SKM-1 (cell line): Measurements from ENCODE around the gene SPSB2.

ENCODE experiments used
- DNase-seq: peaks from one replicate; lab custom pipeline; 2025; ENCODE audit not compliant: unreplicated experiment; lab: John Stamatoyannopoulos, UW

SPSB2 gene

DNA sequence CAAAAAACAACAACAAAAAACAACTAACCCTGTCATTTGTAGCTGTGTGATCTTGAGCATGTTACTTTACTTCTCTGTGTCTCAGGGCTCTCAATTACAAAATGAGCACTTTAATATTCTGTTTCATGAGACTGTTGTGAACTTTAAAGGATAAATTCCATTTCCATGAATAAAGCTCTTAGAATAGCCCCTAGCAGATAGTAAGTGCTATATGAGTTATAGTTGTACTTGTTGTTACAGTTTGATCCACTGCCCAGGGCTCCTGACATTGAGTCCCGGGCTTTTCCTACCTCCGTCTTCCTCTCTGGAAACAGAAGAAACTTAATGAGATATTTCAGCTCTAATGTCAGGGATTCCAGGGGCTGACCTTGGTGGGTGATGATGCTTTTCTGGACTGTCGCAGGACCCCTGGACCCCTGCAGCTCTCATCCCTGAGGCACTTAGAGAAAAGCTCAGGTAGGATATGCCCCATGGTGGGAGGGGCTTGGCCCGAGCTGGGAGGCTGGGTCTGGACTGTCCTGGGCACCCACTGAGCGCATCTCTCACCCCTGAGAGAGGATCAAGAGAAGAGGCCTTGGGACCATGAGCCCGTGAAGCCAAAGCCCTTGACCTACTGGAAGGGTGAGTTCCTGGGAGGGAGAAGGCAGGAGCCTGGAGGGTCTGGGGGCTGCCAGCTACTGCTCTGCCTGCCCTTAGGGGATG is 39.8 kb downstream of the SPSB2 start:
- DNase-seq = no peak

DNA sequence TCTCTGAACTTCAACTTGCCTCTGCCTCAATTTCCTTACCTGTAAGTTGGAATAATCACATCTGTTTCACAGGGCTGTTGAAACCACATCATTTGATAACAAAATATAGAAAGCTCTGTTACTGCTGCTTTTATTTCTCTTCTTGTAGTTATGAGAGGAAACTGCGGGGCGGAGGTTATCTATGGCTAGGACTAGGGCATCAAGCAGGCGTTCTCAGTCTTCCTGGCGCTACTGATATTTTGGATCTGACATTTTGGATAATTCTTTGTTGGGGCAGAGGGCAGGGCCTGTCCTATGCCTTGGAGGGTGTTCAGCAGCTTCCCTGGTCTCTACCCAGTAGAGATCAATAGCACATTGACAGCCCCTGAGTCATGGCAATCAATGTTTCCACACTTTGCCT is 41.0 kb downstream of the SPSB2 start:
- no peak for DNase-seq

DNA sequence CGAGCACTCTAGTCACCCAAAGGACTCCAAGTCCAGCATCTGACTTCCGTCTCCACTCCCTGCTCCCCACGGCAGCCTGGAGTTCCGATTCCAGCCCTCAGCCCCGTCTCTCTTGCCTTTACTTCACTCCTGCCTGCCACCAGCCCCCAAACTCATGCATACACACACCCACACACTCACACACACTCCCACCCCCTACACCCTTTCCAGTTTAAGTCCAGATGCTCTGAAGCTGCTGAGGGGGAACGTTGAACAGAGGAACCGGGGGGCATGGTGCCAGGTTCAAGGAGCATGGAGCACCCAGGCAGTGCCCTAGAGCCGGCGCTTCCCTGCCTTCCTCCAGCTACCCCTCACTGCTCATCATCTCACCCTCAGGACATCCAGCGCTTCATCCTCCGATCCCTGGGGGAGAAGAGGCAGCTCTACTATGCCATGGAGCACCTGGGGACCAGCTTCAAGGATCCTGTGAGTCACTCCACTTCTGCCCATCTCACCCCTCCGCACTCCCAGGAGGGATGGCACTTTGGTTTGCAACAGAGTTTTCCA is 41.6 kb downstream of the SPSB2 start:
- no peak for DNase-seq

DNA sequence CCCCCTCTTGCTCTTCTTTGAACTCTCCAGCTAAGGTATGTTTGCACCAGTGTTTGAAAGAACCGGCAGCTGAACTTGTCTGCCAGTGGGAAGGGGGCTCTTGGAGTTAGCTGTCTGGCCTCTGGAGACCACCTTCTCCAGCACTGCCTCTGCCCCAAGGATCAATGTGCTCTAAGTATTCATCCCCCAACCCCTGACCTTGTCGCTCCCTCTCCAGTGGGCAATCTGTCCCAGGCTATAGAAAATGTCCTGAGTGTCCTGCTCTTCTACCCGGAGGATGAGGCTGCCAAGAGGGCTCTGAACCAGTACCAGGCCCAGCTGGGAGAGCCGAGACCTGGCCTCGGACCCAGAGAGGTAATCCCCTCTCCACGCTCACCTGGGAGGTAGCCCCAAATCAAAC is 42.1 kb downstream of the SPSB2 start:
- no peak for DNase-seq

DNA sequence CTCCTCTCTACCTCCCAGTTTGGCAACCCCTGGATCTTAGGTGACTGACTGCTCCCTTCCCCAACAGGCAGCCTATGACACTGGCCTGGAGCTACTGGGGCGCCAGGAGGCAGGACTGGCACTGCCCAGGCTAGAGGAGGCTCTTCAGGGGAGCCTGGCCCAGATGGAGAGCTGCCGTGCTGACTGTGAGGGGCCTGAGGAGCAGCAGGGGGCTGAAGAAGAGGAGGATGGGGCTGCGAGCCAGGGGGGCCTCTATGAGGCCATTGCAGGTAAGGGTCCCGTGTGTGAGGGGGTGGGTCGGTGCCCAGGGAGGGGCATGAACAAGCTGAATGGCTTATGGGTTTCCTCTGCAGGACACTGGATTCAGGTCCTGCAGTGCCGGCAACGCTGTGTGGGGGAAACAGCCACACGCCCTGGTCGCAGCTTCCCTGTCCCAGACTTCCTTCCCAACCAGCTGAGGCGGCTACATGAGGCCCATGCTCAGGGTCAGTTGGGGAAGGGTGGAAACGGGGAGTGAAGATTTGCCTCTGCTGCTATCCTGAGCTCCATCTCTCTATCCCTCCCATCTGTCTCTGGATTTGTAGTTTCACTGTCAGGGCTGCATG is 42.7 kb downstream of the SPSB2 start:
- no peak for DNase-seq

DNA sequence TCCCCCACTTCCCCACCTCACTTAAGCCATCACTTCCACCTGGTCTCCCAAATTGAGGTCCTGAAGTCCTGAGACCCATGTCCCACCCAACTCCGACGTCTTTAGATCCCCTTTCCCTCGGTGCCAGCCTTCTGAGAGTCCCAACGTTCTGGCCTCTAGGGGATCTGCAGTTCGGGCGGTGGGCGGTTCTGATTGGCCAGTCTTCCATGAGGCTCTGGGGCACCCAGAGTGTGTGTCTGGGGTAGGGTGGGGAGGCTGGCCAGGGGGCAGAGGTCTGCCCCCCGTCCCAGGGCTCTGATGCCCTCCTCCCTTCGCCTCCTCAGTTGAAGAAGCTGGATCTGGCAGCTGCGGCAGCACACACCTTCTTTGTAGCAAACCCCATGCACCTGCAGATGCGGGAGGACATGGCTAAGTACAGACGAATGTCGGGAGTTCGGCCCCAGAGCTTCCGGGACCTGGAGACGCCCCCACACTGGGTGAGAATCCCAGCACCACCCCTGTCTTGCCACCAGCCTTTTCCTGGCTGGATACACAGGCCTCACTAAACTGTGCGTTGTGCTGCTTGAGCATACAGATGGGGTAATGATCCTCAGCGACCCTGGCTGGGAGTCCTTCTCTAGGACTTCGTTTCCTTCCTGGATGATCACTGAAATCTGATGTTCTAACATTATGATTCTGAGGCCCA is 43.4 kb downstream of the SPSB2 start:
- no peak for DNase-seq

DNA sequence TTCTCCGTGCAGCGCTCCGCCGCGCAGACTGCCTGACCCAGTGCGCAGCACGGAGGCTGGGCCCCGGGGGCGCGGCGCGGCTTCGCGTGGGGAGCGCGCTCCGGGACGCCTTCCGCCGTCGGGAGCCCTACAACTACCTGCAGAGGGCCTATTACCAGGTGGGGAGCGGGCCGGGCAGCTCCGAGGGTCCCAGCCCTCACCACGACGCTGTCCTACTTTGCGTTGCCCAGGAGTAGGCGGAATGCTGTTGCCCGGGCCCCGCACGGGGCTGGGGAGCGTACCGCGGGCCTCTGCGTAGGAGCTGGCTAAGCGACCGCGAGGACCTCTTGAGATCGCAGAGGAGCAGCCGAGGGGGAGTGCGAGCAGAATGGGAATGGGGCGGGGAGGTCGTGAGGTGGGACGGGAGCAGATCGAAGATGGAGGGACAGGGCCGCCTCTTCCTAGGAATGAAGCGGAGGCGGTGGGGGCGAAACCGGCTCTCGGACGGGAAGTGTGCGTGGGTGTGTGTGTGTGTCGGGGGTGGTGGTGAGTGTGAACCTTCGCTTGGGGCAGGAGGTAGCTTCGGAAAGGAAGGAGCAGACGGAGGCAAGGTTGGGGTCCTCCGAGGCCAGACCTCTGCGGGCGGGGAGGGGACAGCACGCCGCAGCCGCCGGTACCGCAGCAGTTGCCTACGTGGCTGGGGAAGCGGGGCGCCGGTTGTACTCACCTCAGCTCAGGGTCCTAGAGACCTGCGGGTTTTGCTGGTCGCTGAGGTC is 44.1 kb downstream of the SPSB2 start:
- no peak for DNase-seq

DNA sequence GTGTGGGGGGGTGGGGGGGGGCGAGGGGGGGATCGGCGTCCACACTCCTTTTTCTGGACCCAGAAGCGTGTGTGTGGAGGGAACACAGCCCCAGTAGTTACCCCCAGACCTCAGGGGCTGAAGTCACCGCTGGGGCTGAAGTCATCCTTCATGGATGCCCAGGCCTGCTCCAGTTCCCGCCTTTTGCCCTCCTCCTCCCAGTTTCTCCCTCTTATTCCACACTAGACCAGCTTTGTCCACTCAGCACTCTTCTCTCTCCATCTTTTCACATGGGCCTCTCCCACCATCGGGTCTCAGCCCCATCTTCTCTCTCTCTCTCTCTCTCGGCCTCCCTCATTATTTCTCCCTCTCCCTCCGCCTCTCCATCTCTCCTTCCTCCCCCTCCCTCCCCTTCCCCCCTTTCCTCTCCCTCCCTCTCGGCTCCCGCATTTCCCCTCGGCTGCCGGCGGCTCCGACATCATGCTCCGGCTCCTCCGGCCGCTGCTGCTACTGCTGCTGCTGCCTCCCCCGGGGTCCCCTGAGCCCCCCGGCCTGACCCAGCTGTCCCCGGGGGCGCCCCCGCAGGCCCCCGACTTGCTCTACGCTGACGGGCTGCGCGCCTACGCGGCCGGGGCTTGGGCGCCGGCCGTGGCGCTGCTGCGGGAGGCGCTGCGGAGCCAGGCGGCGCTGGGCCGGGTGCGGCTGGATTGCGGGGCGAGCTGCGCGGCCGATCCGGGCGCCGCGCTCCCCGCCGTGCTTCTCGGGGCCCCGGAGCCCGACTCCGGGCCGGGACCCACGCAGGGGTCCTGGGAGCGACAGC is 44.9 kb downstream of the SPSB2 start, which contains the start of gene P3H3:
P3H3 (plus strand) TSS at position 426 of the 799 bp plus-strand sequence; CDS start at position 460, 34 bp downstream.
- no peak for DNase-seq

DNA sequence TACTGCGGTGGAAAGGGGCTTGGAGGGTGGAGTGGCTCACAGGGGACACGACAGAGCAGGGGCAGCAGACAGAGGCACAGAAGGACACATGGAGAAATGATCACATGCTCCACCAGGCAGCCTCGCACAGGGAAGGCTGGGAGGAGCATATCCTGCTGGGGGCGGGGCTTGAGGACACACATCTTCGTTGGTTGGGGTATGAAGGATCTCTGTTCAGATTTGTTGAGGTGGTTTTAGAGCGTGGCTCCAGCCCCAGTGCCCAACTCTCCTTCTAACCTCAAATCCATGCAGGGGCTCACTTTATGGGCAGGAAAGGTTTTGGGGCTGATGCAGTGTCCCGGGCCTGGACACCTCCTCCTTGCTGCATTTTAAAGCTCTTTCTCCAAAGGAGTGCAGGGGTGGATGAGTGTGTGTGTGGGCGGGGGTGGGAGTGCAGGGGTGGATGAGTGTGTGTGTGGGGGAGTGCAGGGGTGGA is 45.6 kb downstream of the SPSB2 start:
- no peak for DNase-seq

DNA sequence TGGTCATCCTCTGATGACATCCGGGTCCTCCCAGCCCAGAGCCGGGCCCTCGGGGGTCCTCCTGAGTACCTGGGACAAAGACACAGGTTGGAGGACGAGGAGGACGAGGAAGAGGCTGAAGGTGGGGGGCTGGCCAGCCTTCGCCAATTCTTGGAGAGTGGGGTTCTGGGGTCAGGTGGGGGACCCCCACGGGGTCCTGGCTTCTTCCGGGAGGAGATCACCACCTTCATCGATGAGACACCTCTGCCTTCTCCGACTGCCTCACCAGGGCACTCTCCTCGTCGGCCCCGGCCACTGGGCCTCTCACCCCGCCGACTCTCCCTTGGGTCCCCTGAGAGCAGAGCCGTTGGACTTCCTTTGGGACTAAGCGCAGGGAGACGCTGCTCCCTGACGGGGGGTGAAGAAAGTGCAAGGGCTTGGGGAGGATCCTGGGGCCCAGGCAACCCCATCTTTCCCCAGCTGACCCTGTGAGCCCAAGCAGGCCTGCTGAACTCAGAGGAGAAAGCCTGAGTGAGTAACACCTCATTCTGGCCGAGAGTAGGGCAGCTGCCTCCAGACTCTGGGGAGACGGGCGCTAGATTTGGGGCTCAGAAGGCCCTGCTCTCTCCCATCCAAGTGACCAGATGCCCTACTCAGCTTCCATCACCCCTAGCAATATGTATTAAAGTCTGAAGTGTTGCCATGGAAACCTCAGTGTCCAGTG is 46.2 kb downstream of the SPSB2 start:
- no peak for DNase-seq

DNA sequence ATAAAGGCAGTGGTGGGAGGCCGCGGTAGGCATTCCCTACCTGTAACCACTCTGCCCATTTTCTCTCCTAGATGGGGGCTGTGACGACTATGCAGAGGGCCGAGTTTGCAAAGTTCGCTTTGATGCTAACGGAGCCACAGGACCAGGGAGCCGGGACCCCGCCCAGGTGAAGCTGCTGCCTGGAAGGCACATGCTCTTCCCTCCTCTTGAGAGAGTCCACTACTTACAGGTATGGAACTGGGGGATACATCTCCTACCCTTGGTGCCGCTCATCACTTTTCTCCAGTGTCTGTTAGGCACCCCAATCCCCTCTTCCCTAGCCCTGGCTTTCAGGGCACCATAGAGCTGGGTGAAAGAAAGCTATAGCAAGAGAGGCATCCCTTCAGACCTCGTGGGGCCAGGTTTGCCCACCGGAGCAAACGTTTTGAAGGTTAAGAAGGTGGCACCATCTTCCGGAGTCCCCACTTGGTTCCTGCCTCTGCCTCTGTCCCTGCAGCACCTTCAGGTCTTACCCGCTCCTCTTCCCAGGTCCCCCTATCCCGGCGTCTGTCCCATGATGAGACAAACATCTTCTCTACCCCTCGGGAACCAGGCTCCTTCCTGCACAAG is 46.9 kb downstream of the SPSB2 start:
- no peak for DNase-seq

DNA sequence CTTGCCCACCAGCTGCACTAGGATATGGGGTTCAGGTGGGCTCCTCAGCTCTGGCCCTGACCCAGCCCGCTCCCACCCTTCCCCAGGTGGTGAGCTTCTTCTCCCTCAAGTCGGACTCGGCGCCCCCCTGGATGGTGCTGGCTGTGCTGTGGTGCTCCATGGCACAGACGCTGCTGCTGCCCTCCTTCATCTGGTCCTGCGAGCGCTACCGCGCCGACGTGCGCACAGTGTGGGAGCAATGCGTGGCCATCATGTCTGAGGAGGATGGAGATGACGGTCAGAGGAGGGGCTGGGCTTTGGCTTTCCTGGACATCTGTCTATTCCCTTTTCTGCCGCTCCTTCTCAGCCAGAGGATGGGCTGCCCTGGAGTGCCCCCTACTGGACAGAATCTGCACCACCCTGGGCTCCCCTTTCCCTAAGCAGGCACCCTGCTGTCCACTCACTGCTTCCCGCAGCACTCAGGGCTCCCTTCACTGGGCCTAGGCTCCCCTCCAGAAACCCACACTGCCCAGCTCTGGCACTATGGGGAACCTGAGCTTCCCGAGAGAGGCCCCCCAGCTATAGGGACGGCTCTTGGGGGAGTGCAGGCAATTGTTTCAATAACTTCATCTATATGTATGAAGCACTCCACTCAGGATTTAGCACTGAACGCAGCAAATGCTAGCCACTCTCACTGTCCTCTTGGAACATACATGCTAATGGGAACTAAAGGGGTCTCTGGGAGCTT is 47.5 kb downstream of the SPSB2 start:
- peak; percentile 21 for DNase-seq

DNA sequence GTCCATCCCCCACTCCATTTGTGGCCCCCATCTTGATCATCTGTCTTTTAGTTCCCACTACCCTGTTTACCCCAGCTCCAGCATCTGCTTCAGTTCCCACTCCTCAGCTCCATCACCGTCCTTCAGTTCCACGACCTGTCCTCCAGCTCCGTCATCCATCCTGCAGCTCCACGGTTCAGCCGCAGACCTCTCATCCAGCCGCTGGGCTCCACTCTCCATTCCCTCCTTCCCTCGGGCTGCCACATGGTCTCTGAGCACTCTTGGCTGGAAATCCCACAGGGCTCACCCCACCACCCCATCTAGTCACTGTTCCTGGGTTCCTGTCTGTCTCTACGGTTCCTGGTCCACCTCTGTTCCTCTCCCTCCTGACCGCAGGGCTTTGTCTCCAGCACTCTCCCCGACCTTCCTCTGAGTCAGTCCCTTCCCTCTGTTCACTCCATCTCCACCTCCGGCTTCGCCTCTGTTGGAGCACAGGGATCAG is 48.2 kb downstream of the SPSB2 start:
- no peak for DNase-seq

DNA sequence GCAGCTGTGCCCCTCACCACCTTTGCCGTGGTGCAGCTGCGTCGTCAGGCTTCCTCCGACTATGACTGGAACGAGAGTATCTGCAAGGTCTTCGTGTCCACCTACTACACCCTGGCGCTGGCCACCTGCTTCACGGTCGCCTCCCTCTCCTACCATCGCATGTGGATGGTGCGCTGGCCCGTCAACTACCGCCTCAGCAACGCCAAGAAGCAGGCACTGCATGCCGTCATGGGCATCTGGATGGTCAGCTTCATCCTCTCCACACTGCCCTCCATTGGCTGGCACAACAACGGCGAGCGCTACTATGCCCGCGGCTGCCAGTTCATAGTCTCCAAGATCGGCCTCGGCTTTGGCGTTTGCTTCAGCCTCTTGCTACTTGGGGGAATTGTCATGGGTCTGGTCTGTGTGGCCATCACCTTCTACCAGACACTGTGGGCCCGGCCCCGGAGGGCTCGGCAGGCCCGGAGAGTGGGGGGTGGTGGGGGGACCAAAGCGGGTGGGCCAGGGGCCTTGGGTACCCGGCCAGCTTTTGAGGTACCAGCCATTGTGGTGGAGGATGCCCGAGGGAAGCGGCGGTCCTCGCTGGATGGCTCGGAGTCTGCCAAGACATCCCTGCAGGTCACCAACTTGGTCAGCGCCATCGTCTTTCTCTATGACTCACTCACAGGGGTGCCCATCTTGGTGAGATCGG is 48.9 kb downstream of the SPSB2 start:
- no peak for DNase-seq

DNA sequence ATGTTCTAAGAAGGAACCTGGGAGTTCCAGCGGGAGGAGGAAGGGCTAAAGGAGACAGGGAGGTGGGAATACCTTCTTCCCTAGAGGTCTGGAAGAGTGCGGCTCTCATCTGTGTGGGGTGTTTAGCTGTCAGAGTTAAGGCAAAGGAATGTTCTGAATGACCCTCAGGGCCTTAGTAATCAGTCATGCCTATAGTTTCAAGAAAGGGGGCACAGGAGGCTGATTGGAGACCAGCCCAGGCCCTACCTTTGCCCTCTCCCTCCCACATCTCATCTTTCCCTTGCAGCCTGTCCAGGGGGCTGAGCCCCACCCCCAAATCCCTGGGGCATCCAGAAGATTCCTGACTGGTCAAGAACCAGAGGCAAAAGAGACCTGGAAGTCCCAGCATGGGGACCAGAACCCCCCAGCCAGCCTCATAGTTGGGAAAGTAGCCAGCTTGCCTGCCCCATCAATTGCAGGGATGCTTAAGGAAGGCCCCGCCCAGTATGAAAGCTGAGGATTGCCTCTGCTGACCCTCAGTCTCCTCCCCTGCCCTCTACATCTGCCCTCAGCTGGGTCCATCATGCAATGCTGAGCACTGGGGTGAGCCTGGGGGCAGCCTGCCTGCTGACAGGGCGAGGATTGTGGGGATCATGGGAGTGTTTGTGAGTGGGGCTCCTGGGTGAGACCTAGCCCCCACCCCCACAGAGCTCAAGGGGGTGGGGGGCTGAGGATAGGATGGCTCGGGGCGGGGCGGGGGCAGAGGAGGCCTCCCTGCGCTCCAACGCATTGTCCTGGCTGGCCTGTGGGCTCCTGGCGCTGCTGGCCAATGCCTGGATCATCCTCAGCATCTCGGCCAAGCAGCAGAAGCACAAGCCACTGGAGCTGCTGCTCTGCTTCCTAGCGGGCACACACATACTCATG is 49.7 kb downstream of the SPSB2 start:
- no peak for DNase-seq

DNA sequence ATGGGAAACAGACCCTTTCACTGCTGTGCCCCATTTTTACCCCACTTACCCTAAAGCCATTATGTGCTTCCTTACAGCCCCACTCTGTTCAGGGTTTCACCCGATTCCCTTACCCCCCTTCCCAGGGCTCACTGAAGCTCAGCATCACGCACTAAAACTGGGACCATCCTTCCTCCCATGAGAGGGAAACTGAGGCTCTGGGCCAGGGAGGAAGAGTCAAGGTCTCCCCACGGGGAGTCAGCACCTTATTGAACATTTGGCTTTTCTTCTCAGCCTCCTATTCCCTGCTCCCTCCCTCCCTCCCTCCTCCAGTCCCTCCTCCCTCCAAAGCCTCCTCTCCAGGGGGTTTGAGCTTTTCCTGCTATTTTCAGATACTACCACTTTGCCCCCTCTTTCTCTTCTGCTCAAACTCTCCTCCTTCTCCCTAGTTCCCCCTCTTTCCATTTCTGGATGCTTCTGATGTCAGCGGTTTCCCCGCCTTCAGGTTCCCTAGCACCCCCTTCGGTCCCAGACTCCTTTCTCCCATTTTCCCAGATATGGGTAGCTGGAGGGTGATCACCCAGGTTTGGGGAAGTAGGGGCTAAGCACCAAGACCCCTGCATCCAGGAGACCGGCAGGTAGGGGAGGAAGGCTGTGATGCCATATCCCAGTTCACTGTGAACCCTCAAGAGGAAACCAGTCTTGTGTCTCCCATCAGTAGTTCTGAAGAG is 50.5 kb downstream of the SPSB2 start:
- no peak for DNase-seq
